HEK293 (cell line): Measurements from ENCODE around the gene GBGT1.

ENCODE experiments used
- CTCF ChIA-PET: fragments of 350-600 bp; formaldehyde crosslinking; extraction: SDS; loops from one replicate; lab custom pipeline; 2021; ENCODE audit warnings: antibody characterized with exemption; lab: Yijun Ruan, JAX
- POLR2A ChIA-PET: fragments of 300-600 bp; formaldehyde crosslinking; extraction: SDS; loops from one replicate; lab custom pipeline; 2020; ENCODE audit warnings: antibody characterized with exemption, inconsistent platforms; lab: Yijun Ruan, JAX
- H3K27ac ChIP-seq: fragments of 200-500 bp; sonication (Bioruptor generic); 2 replicates; pipeline ENCODE4 v1.5.1; 2014; ENCODE audit warnings: low read depth, low read length, control low read depth, inconsistent platforms; ENCODE audit errors: extremely low read depth
- H3K36me3 ChIP-seq, 2 experiments: fragments of 200-500 bp in 1 of 2; sonication (Bioruptor generic) in 1 of 2; 1 replicate in 1 of 2; 2 replicates in 1 of 2; pipeline ENCODE4 v1.5.1; 2014 to 2017; ENCODE audit warnings: inconsistent platforms in 2 of 2, low read length in 2 of 2; ENCODE audit not compliant: control insufficient read depth in 2 of 2, insufficient read depth in 1 of 2
- H3K4me1 ChIP-seq: fragments of 200-500 bp; sonication (Bioruptor generic); 2 replicates; pipeline ENCODE4 v1.5.1; 2014; ENCODE audit warnings: mild to moderate bottlenecking, low read length, inconsistent platforms; ENCODE audit not compliant: control insufficient read depth, insufficient read depth
- H3K4me3 ChIP-seq: 2 replicates; pipeline ENCODE4 v1.5.1; 2011; ENCODE audit warnings: low read depth, mild to moderate bottlenecking, control low read depth, low read length, moderate library complexity
- H3K9me3 ChIP-seq: fragments of 200-500 bp; sonication (Bioruptor generic); 2 replicates; pipeline ENCODE4 v1.5.1; 2014; ENCODE audit warnings: low read depth, low read length, inconsistent platforms; ENCODE audit not compliant: control insufficient read depth, insufficient read depth
- GFI1B ChIP-seq: fragments of 450-650 bp; formaldehyde crosslinking; IDR thresholded peaks from 2 replicates; pipeline ENCODE4 v1.5.1; 2016; ENCODE audit warnings: missing biosample characterization, missing genetic modification characterization
- GLIS1 ChIP-seq: fragments of 450-650 bp; formaldehyde crosslinking; IDR thresholded peaks from 2 replicates; pipeline ENCODE4 v1.5.1; 2016; ENCODE audit warnings: missing biosample characterization, missing genetic modification characterization
- HOXA7 ChIP-seq: sonication (generic); formaldehyde crosslinking; IDR thresholded peaks from 2 replicates; pipeline ENCODE4 v1.8.1; 2022; ENCODE audit warnings: missing genetic modification reagents, borderline replicate concordance
- MYNN ChIP-seq: fragments of 450-650 bp; formaldehyde crosslinking; IDR thresholded peaks from 2 replicates; pipeline ENCODE4 v1.5.1; 2016; ENCODE audit warnings: missing biosample characterization, missing genetic modification characterization, borderline replicate concordance
- RBAK ChIP-seq: fragments of 450-650 bp; formaldehyde crosslinking; IDR thresholded peaks from 2 replicates; pipeline ENCODE4 v1.5.1; 2016; ENCODE audit warnings: missing biosample characterization, missing genetic modification characterization
- SETDB1 ChIP-seq: IDR thresholded peaks from one replicate; pipeline ENCODE4 v1.6.1; 2017; ENCODE audit warnings: mild to moderate bottlenecking, low read length, moderate library complexity, mixed read lengths; ENCODE audit not compliant: insufficient read length
- SP2 ChIP-seq: fragments of 450-650 bp; formaldehyde crosslinking; IDR thresholded peaks from 2 replicates; pipeline ENCODE4 v1.5.1; 2016; ENCODE audit warnings: missing biosample characterization, missing genetic modification characterization
- SP7 ChIP-seq: fragments of 450-650 bp; formaldehyde crosslinking; IDR thresholded peaks from 2 replicates; pipeline ENCODE4 v1.5.1; 2016; ENCODE audit warnings: missing biosample characterization, missing genetic modification characterization
- YY1 ChIP-seq: fragments of 450-650 bp; formaldehyde crosslinking; IDR thresholded peaks from 2 replicates; pipeline ENCODE4 v1.5.1; 2018; ENCODE audit warnings: missing biosample characterization, missing genetic modification characterization
- YY2 ChIP-seq: fragments of 450-650 bp; formaldehyde crosslinking; IDR thresholded peaks from 2 replicates; pipeline ENCODE4 v1.5.1; 2016; ENCODE audit warnings: missing biosample characterization, missing genetic modification characterization
- ZNF202 ChIP-seq: fragments of 450-650 bp; formaldehyde crosslinking; IDR thresholded peaks from 2 replicates; pipeline ENCODE4 v1.5.1; 2016; ENCODE audit warnings: missing biosample characterization, missing genetic modification characterization, borderline replicate concordance
- ZNF292 ChIP-seq: fragments of 450-650 bp; formaldehyde crosslinking; IDR thresholded peaks from 2 replicates; pipeline ENCODE4 v1.5.1; 2016; ENCODE audit warnings: low read depth, missing biosample characterization, missing genetic modification characterization, borderline replicate concordance
- ZNF530 ChIP-seq: fragments of 450-650 bp; formaldehyde crosslinking; IDR thresholded peaks from 2 replicates; pipeline ENCODE4 v1.5.1; 2016; ENCODE audit warnings: low read depth, missing biosample characterization, missing genetic modification characterization
- ZNF560 ChIP-seq: fragments of 450-650 bp; formaldehyde crosslinking; IDR thresholded peaks from 2 replicates; pipeline ENCODE4 v1.5.1; 2017; ENCODE audit warnings: missing biosample characterization, missing genetic modification characterization, borderline replicate concordance
- ZNF654 ChIP-seq: fragments of 450-650 bp; formaldehyde crosslinking; IDR thresholded peaks from 2 replicates; pipeline ENCODE4 v1.5.1; 2016; ENCODE audit warnings: low read depth, missing biosample characterization, missing genetic modification characterization
- ZNF747 ChIP-seq: fragments of 450-650 bp; formaldehyde crosslinking; IDR thresholded peaks from 2 replicates; pipeline ENCODE4 v1.5.1; 2016; ENCODE audit warnings: missing biosample characterization, missing genetic modification characterization
- TF ChIP-seq, protein P1 (sequence below): fragments of 450-650 bp; formaldehyde crosslinking; IDR thresholded peaks from 2 replicates; pipeline ENCODE4 v1.5.1; 2016; ENCODE audit warnings: missing biosample characterization, missing genetic modification characterization
- TF ChIP-seq, protein P2 (sequence below): fragments of 450-650 bp; formaldehyde crosslinking; IDR thresholded peaks from 2 replicates; pipeline ENCODE4 v1.5.1; 2017; ENCODE audit warnings: missing biosample characterization, mild to moderate bottlenecking, missing genetic modification characterization, moderate library complexity
- TF ChIP-seq, protein P3 (sequence below): fragments of 450-650 bp; formaldehyde crosslinking; IDR thresholded peaks from 2 replicates; pipeline ENCODE4 v1.5.1; 2016; ENCODE audit warnings: missing biosample characterization, missing genetic modification characterization
- TF ChIP-seq, protein P4 (sequence below): fragments of 450-650 bp; formaldehyde crosslinking; IDR thresholded peaks from 2 replicates; pipeline ENCODE4 v1.5.1; 2016; ENCODE audit warnings: missing biosample characterization, missing genetic modification characterization
- TF ChIP-seq, protein P5 (sequence below): fragments of 450-650 bp; formaldehyde crosslinking; IDR thresholded peaks from 2 replicates; pipeline ENCODE4 v1.5.1; 2016; ENCODE audit warnings: missing biosample characterization, missing genetic modification characterization, borderline replicate concordance

GBGT1 gene

DNA sequence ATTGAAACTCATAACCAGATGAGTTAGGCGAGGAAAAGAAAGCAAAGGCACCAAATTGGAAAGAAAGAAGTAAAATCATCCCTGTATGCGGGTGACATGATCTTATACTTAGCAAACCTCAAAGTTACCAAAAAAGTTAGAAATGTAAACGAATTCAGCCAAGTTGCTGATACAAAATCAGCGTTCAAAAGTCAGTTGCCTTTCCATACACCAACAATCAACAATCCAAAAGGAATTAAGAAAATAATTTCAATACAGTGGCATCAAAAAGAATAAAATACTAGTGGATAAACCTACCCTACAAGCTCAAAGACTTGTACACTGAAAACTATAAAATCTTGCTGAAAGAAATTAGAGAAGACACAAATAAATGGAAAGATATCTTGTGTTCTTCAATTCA is 30.9 kb upstream of the GBGT1 start:
- no peak overlapping the region for H3K4me3 ChIP-seq
- no peaks in the 10 kb centered on the region for H3K4me1 ChIP-seq
- no peak for TF ChIP-seq ZNF292
- no peak for TF ChIP-seq YY2
- no peak for TF ChIP-seq YY1 (tag by site-specific recombination)
- TF ChIP-seq, protein P1, sequence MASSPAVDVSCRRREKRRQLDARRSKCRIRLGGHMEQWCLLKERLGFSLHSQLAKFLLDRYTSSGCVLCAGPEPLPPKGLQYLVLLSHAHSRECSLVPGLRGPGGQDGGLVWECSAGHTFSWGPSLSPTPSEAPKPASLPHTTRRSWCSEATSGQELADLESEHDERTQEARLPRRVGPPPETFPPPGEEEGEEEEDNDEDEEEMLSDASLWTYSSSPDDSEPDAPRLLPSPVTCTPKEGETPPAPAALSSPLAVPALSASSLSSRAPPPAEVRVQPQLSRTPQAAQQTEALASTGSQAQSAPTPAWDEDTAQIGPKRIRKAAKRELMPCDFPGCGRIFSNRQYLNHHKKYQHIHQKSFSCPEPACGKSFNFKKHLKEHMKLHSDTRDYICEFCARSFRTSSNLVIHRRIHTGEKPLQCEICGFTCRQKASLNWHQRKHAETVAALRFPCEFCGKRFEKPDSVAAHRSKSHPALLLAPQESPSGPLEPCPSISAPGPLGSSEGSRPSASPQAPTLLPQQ (tag by site-specific recombination): no peak
- ChIA-PET CTCF (interaction anchor here (0.5 to 1.2 kb wide), 4 partner anchors 9 to 92 kb away, joined by 3 to 8 read pairs (median 3); no protein-coding TSS in a partner anchor), POLR2A (interaction anchor here (0.9 kb wide), 1 partner anchor 154 kb away, joined by 3 read pairs; the partner anchor contains the start of genes MED22 and RPL7A)
- no peak overlapping the region for H3K27ac ChIP-seq
- no peaks in the 10 kb centered on the region for H3K9me3 ChIP-seq
- no peaks in the 10 kb centered on the region for H3K36me3 ChIP-seq

DNA sequence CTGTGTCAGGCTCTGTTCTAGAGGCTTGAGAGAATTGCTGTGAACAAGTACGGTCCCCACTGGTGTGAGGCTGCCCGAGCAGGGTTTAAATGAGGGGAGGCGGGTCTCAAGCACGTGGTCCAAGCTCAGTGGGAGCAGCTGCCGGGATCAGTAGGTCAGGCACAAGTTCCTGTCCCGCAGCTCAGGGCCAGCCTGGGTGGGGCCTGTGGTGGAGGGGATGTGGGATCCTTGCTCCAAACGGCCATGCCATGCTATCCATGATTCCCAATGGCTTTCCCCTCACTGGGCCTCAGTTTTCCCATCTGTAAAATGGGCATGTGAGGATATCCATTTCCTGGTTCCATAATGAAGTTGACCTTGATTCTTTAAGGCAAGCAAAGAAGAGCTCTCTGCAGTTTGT is 28.3 kb upstream of the GBGT1 start:
- no peaks in the 10 kb centered on the region for H3K4me1 ChIP-seq
- POLR2A ChIA-PET: no interaction called here
- H3K36me3 ChIP-seq: no peaks in the 10 kb centered on the region
- CTCF ChIA-PET: interaction anchor here (0.7 kb wide), 1 partner anchor 342 kb away, joined by 3 read pairs; the partner anchor contains the start of gene ADAMTSL2
- no peak overlapping the region for H3K4me3 ChIP-seq
- H3K27ac ChIP-seq: no peak overlapping the region
- no peaks in the 10 kb centered on the region for H3K9me3 ChIP-seq
- TF ChIP-seq SETDB1 (no peak), GFI1B (tag by site-specific recombination) (no peak), ZNF654 (tag by site-specific recombination) (no peak), ZNF202 (no peak), SP2 (tag by site-specific recombination) (no peak), RBAK (tag by site-specific recombination) (no peak), ZNF747 (tag by site-specific recombination) (no peak), HOXA7 (CRISPR knock-in tag) (no peak), MYNN (no peak), YY2 (no peak), SP7 (no peak), GLIS1 (tag by site-specific recombination) (no peak), ZNF530 (no peak), ZNF560 (no peak)
- TF ChIP-seq, protein P2, sequence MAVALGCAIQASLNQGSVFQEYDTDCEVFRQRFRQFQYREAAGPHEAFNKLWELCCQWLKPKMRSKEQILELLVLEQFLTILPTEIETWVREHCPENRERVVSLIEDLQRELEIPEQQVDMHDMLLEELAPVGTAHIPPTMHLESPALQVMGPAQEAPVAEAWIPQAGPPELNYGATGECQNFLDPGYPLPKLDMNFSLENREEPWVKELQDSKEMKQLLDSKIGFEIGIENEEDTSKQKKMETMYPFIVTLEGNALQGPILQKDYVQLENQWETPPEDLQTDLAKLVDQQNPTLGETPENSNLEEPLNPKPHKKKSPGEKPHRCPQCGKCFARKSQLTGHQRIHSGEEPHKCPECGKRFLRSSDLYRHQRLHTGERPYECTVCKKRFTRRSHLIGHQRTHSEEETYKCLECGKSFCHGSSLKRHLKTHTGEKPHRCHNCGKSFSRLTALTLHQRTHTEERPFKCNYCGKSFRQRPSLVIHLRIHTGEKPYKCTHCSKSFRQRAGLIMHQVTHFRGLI (tag by site-specific recombination): no peak
- TF ChIP-seq, protein P3, sequence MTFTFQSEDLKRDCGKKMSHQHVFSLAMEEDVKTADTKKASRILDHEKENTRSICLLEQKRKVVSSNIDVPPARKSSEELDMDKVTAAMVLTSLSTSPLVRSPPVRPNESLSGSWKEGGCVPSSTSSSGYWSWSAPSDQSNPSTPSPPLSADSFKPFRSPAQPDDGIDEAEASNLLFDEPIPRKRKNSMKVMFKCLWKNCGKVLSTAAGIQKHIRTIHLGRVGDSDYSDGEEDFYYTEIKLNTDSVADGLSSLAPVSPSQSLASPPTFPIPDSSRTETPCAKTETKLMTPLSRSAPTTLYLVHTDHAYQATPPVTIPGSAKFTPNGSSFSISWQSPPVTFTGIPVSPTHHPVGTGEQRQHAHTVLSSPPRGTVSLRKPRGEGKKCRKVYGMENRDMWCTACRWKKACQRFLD (tag by site-specific recombination): no peak
- TF ChIP-seq, protein P4, sequence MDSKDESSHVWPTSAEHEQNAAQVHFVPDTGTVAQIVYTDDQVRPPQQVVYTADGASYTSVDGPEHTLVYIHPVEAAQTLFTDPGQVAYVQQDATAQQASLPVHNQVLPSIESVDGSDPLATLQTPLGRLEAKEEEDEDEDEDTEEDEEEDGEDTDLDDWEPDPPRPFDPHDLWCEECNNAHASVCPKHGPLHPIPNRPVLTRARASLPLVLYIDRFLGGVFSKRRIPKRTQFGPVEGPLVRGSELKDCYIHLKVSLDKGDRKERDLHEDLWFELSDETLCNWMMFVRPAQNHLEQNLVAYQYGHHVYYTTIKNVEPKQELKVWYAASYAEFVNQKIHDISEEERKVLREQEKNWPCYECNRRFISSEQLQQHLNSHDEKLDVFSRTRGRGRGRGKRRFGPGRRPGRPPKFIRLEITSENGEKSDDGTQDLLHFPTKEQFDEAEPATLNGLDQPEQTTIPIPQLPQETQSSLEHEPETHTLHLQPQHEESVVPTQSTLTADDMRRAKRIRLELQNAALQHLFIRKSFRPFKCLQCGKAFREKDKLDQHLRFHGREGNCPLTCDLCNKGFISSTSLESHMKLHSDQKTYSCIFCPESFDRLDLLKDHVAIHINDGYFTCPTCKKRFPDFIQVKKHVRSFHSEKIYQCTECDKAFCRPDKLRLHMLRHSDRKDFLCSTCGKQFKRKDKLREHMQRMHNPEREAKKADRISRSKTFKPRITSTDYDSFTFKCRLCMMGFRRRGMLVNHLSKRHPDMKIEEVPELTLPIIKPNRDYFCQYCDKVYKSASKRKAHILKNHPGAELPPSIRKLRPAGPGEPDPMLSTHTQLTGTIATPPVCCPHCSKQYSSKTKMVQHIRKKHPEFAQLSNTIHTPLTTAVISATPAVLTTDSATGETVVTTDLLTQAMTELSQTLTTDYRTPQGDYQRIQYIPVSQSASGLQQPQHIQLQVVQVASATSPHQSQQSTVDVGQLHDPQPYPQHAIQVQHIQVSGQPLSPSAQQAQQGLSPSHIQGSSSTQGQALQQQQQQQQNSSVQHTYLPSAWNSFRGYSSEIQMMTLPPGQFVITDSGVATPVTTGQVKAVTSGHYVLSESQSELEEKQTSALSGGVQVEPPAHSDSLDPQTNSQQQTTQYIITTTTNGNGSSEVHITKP: no peak
- TF ChIP-seq, protein P5, sequence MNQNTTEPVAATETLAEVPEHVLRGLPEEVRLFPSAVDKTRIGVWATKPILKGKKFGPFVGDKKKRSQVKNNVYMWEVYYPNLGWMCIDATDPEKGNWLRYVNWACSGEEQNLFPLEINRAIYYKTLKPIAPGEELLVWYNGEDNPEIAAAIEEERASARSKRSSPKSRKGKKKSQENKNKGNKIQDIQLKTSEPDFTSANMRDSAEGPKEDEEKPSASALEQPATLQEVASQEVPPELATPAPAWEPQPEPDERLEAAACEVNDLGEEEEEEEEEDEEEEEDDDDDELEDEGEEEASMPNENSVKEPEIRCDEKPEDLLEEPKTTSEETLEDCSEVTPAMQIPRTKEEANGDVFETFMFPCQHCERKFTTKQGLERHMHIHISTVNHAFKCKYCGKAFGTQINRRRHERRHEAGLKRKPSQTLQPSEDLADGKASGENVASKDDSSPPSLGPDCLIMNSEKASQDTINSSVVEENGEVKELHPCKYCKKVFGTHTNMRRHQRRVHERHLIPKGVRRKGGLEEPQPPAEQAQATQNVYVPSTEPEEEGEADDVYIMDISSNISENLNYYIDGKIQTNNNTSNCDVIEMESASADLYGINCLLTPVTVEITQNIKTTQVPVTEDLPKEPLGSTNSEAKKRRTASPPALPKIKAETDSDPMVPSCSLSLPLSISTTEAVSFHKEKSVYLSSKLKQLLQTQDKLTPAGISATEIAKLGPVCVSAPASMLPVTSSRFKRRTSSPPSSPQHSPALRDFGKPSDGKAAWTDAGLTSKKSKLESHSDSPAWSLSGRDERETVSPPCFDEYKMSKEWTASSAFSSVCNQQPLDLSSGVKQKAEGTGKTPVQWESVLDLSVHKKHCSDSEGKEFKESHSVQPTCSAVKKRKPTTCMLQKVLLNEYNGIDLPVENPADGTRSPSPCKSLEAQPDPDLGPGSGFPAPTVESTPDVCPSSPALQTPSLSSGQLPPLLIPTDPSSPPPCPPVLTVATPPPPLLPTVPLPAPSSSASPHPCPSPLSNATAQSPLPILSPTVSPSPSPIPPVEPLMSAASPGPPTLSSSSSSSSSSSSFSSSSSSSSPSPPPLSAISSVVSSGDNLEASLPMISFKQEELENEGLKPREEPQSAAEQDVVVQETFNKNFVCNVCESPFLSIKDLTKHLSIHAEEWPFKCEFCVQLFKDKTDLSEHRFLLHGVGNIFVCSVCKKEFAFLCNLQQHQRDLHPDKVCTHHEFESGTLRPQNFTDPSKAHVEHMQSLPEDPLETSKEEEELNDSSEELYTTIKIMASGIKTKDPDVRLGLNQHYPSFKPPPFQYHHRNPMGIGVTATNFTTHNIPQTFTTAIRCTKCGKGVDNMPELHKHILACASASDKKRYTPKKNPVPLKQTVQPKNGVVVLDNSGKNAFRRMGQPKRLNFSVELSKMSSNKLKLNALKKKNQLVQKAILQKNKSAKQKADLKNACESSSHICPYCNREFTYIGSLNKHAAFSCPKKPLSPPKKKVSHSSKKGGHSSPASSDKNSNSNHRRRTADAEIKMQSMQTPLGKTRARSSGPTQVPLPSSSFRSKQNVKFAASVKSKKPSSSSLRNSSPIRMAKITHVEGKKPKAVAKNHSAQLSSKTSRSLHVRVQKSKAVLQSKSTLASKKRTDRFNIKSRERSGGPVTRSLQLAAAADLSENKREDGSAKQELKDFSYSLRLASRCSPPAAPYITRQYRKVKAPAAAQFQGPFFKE (tag by site-specific recombination): no peak
